ENCODE results near the gene KYAT1.

The KYAT1 gene

GRCh38 chr9:128908372-128908771 lies 26.6 kb upstream of the KYAT1 start:
- DNase-seq (ENCODE audit: low spot score): no peak

GRCh38 chr9:128906741-128907140 lies 25.0 kb upstream of the KYAT1 start:
- no peak for DNase-seq (ENCODE audit: low spot score)

- no peak for DNase-seq (ENCODE audit: low spot score)
These were observed 24.2 kb upstream of the KYAT1 start for GRCh38 chr9:128905964-128906363.

- no peak for DNase-seq (ENCODE audit: low spot score)
These were observed 22.3 kb upstream of the KYAT1 start for GRCh38 chr9:128903871-128904620.

- no peak for DNase-seq (ENCODE audit: low spot score)
These were observed 21.3 kb upstream of the KYAT1 start for GRCh38 chr9:128903079-128903461.

- DNase-seq (ENCODE audit: low spot score): no peak
These were observed 20.8 kb upstream of the KYAT1 start for GRCh38 chr9:128902351-128903078.

GRCh38 chr9:128901822-128902221 lies 20.1 kb upstream of the KYAT1 start:
- no peak for DNase-seq (ENCODE audit: low spot score)

- no peak for DNase-seq (ENCODE audit: low spot score)
These were observed 19.6 kb upstream of the KYAT1 start for GRCh38 chr9:128901379-128901778.

GRCh38 chr9:128899566-128900322 lies 18.0 kb upstream of the KYAT1 start:
- no peak for DNase-seq (ENCODE audit: low spot score)

GRCh38 chr9:128898845-128899565 lies 17.3 kb upstream of the KYAT1 start:
- no peak for DNase-seq (ENCODE audit: low spot score)

- no peak for DNase-seq (ENCODE audit: low spot score)
These were observed 16.6 kb upstream of the KYAT1 start for GRCh38 chr9:128898382-128898781.

- DNase-seq (ENCODE audit: low spot score): no peak
These were observed 13.8 kb upstream of the KYAT1 start for GRCh38 chr9:128895556-128895955.

- no peak for DNase-seq (ENCODE audit: low spot score)
These were observed 13.0 kb upstream of the KYAT1 start for GRCh38 chr9:128894764-128895163.

- no peak for DNase-seq (ENCODE audit: low spot score)
These were observed 11.6 kb upstream of the KYAT1 start for GRCh38 chr9:128893354-128893753.

- peak; percentile 90 for DNase-seq (ENCODE audit: low spot score)
These were observed 10.6 kb upstream of the KYAT1 start for GRCh38 chr9:128892221-128892921.

GRCh38 chr9:128891321-128892220 lies 9.8 kb upstream of the KYAT1 start:
- DNase-seq (ENCODE audit: low spot score): no peak

- DNase-seq (ENCODE audit: low spot score): no peak
These were observed 6.2 kb upstream of the KYAT1 start for GRCh38 chr9:128887914-128888350.

- no peak for DNase-seq (ENCODE audit: low spot score)
These were observed 5.3 kb upstream of the KYAT1 start for GRCh38 chr9:128887049-128887448.

- no peak for DNase-seq (ENCODE audit: low spot score)
These were observed 4.6 kb upstream of the KYAT1 start for GRCh38 chr9:128886211-128886891.

GRCh38 chr9:128885798-128886197 lies 4.0 kb upstream of the KYAT1 start:
- DNase-seq (ENCODE audit: low spot score): no peak
